Femur (tissue), 1 donor: ENCODE results near the gene CTXND1.
"Not testable (repeated sequence)": the region's sequence is repeated elsewhere in the genome, so short reads cannot be mapped to it uniquely, and the experiment has no call there.

Experiments
- DNase-seq: peaks from one replicate; pipeline ENCODE4 v3.0.0-alpha.2; 2017

CTXND1 gene

DNA sequence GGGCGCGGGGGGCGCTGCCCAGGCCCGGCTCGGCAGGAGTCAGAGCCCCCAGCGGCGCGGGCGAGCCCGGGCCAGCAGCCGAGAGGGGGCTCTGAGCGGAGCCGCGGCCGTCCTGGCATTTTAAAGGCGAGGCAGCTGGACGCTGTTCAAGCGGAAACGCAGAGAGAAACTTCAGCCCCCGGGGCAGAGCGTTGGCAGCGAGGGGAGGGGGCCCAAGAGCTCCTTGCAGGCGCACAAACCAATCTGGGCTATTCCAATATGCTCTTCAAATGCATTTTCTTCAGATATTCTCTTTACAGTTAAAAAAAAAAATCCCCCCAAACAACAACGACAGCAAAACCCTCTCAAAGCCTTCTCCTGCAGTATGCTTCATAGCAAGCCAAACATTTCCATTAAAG is at the start of gene CTXND1:
Gene CTXND1, minus strand, starts transcription at position 93 of the 398 bp plus-strand sequence. CDS start 50,264 bp downstream, outside the sequence.
- DNase-seq, result peak; percentile 31

DNA sequence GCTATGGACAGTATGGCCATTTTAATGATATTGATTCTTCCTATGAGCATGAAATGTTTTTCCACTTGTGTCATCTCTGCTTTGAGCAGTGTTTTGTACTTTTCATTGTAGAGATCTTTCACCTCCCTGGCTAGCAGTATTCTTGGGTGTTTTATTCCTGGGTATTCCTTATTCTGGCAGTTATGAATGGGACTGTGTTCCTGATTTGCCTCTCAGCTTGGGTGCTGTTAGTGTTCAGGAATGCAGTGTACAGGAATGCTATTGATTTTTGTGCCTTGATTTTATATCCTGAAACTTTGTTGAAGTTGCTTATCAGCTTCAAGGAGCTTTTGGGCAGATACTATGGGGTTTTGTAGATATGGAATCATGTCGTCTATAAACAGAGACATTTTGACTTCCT is 49.5 kb upstream of the CTXND1 start:
- no peak for DNase-seq

DNA sequence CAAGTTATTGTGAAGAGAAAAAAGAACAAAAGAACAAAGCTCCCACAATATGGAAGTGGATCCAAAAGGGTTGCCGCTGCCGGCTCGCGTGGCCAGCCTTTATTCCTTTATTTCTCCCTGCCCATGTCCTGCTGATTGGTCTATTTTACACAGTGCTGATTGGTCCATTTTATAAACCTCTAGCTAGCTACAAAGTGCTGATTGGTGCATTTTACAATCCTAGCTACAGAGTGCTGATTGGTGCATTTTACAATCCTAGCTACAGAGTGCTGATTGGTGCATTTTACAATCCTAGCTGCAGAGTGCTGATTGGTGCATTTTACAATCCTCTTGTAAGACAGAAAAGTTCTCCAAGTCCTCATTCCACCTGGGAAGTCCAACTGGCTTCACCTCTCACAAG is 43.8 kb upstream of the CTXND1 start:
- DNase-seq, result not testable (repeated sequence)

DNA sequence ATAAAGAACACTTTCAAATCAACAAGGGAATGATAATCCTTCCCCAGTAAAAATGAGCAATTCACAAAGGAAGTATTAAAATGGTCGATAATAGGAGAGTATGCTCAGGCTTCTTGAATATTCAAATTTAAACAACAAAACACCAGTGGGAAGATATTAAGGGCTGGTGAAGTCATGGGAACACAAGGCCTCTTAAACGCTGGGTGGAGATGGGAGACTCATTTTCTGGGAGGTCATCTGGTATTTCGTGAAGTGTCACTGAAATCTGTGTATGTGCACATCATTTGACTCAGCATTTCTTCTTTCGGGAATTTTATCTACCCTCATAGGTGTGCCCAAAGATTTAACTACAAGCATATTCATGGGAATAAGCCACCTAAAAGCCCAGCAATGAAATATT is 40.1 kb upstream of the CTXND1 start:
- DNase-seq, result no peak

DNA sequence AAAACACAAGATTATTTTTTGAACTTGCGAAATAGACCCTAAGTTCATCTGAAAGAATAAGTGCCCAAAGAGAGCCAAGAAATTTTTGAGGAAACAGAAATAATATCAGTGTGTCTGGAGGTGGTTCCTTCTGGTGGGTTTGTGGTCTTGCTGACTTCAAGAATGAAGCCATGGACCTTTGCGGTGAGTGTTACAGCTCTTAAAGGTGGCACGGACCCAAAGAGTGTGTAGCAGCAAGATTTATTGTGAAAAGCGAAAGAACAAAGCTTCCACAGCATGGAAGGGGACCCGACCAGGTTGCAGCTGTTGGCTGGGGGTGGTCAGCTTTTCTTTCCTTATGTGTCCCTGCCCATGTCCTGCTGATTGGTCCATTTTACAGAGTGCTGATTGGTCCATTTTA is 38.9 kb upstream of the CTXND1 start:
- not testable (repeated sequence) for DNase-seq

DNA sequence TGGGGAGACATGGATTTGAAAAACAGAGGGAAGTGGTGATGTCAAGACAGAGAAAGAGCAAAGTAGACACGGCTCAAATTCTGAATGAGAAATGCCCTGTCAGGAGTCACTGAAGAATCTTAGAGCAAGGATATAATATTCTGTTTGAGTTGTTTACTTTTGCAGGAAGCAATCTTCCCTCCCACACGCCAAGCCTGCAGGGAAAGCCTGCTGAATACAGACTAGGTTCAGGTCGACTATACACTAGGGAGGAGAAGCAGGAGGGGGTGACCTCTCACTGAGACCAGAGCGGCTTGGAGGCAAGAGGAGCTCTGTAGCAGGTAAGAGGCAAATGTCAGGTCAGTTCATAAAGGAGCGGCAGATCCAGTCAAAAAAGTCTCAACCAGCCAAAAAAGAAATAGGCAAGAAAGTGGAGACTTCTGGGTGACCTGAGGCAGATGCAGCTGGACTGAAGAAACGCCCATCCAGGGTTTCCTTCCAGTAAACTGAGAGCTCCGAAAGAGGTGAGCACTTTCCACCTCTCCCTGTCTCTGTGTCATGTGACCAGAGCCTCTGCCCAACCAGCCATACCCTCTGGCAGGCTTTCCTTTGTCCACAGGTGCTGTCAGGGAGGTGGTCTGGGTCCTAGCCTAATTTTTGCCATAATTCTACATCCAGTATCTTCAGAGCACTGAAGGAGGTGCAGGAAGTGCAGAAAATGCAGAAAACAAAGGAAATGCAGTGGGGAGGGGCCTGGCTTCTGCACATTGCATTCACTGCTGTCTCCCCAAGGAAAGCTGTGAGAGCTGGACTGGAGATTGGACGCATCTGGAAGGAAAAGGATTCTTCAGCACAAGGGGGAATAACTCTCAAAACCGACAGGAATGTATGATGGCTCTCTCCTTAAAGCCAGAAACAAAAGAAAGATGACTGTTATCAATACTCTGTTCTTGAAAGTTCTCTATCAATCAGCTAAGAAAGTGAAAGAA is 37.8 kb upstream of the CTXND1 start:
- no peak for DNase-seq

DNA sequence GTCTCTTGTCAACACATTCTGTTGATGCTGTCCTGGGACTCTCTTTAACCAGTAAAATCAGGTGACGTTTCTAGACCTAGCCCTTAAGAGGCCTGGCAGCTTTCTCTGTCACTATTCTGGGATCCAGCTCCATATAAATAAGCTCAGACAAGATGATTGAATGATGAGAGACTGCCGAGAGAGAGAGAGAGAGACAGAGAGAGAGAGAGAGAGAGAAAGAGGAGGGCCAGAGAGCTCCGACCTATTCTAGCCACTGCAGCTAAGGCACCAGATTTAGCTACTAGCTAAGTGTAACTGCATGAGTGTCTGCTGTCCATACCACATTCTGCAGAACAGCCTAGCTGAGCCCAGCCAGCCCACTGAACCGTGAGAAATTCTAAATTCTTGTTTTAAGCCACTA is 36.1 kb upstream of the CTXND1 start:
- DNase-seq, result no peak

DNA sequence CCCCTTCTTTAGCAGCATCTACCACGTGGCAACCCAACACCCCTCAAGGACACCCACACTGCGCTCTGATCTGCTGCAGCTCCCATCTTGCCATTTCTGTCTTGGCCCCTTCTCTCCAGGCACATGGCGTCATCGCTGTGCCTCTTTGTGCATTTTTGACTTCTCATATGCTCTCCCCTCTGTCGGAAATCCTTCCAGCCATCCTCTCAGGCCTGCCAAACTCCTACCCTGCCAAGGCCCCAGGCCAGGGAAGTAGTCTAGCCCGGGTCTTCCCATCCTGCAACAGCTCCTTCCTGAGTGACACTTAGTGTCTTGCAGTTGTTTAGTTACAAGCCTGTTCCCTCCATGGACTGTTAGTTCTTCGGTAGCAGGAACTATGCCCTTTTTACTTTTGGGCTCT is 34.0 kb upstream of the CTXND1 start:
- no peak for DNase-seq

DNA sequence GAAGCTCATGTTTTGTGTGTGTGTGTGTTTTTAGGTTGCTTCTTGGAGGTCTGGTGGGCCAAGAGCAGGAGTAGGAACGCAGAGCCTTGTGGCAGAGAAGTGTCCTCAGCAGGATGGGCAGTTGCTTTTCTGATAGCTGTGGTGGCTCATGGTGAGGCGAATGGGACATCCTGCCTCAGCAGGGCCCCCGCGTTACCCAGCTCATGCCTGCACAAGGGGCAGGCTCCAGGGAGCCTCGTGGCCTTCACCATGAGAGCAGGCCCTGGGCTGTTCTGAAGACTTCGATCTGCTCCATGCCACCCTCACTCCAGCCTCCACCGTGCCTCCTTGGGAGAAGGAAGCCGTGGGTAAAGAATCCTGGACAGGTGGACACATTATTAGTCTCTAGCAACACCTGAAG is 33.4 kb upstream of the CTXND1 start:
- no peak for DNase-seq

DNA sequence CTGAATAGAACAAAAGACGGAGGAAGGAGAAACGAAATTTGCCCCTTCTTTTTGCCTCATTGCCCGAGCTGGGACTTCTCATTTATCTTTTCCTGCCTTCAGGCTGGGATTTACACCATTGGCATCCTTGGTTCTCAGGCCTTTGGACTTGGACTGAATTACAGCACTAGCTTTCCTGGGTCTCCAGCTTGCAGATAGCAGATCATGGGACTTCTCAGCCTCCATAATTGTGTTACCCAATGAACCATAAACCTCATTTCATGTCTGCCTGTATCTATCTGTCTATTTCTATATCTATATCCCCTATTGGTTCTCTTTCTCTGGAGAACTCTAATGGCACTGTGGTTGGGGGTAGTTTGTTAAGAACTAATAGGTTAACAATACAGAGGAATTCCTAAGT is 31.5 kb upstream of the CTXND1 start:
- DNase-seq, result no peak

DNA sequence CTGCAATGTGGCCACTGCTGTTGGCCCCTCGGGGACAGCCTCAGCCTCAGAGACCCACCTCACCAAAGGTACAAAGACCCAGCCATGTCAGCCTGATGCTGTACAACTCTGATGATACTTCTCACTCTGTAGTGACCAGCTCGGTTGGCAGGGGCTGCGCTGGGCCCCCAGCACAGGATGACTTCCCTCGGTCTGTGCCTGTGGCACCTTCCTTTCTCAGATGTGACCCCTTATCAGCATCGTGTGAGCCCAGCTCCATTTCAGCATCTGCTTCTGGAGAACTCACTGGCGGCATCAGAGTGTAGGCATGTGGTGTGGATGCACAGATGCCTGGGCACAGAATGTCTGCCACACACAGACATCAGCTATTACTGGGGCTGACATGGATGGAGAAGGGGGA is 25.1 kb upstream of the CTXND1 start:
- no peak for DNase-seq

DNA sequence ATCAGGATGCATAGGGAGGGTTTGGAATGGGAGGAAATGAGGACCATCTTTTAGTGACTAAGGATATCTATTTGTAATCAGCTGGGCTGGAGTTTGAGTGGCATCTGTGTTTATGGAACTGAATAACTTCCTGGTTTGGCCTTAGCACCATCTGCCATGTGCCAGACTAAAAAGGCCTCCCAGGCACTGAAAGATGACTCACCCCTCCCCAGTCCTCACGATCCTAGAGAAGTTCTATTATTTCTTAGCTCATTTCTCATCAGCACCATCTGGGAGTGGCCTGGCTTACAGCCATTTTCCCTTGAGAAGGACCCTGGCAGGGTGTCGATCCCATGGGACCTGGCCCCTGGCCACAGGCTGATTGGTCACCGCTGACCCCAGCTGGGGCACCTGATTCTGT is 23.9 kb upstream of the CTXND1 start:
- no peak for DNase-seq

DNA sequence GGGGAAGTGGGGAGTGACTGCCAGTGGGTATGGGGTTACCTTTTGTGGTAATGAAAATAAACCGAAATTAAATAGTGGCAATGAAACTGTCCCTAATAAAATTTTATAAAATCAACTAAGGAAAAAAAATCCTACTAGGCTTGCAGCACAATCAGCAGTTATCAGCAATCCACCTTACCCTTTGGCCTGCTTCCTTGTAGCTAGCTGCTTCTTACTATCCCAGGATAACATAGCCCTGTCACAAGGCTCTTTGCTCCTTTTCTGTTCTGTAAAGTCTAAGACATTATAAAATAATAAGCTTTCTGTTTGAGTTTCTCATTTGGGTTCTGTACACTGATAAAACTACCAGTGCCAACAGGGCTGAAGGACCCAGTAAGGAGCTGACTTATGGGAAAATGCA is 23.0 kb upstream of the CTXND1 start:
- DNase-seq, result no peak

DNA sequence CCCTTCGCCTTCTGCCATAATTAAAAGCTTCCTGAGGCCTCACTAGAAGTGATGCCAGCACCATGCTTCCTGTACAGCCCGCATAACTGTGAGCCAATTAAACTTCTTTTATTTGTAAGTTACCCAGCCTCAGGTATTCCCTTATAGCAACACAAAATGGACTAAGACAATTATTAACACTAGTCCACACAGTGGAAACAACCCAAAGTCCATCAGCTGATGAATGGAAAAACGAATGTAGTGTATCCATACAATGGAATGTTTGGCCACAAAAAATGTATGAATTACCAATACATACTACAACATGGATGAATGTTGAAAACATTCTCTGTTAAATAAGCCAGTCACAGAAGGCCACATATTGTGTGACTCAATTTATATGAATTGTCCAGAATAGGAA is 22.5 kb upstream of the CTXND1 start:
- no peak for DNase-seq

DNA sequence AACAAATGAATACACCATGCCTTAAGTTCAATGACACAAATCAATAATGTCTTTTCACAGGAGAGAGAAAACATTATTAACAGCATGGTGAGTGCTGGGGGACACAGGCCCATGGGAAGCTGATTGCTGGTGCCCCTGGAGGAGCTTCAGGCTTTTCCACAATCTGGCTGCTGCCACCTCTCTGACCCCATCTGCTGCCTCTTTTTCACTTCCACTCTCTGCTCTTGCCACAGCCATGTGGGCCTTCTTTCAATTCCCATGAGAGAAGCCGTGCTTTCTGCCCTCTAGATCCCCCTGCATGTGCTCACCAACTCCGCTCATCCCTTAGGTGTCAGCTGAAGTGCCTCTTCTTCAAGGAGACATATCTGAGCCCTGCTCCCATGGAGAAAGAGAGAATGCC is 21.0 kb upstream of the CTXND1 start:
- DNase-seq, result no peak

DNA sequence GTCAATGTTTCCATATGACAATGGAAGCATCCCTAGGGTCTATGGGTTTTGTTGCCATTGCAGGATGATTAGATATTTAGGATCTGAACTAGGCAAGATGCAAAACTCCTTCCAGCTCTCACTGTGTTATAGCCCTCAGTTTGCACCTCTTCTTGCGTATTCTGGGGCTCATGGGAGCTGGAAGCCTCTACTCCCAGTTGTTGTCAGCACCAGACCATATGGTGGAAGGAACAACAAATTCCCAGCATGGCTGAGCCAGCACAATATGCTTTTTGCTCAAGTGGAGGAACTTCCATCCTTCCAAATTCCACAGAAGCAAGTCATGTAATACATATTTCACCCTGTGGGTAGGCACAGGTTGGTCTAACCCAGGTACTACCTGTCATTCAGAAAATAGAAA is 18.5 kb upstream of the CTXND1 start:
- no peak for DNase-seq

DNA sequence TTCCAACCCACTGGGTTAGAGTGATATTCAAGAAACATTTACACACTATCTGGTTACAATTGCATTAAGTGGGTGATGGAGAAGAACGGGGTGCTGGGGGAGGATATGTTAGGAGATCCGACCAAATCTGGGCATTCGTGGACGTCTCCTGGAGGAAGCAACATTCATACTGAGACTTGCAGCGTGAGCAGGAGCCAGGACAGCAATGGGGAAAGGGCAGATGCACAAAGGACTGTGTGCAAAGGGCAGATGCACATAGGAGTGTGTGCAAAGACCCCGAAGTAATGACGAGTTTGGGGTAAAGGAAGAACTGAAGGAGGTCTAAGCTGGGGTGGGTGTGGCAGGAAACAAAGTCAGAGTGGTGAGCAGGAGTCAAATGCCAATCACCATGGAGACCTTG is 16.1 kb upstream of the CTXND1 start:
- no peak for DNase-seq

DNA sequence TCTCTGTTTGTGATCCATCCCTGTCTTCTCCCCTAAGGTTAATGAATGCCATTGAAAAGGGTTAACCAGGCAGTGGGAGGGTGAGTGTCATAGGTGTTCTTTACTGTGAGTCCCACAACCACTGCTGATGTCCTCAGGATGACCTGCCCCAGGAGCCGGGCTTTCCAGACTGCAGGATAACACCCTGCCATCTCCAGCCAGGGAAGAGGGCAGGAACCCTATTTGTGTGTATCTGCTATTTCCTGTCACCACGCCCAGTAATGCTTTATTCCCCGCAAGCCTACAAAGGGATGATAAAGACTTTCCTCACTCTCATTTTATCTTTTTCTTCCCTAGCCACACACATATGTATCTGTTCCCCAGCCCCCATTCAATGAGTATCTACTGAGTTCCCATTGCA is 15.6 kb upstream of the CTXND1 start:
- no peak for DNase-seq

DNA sequence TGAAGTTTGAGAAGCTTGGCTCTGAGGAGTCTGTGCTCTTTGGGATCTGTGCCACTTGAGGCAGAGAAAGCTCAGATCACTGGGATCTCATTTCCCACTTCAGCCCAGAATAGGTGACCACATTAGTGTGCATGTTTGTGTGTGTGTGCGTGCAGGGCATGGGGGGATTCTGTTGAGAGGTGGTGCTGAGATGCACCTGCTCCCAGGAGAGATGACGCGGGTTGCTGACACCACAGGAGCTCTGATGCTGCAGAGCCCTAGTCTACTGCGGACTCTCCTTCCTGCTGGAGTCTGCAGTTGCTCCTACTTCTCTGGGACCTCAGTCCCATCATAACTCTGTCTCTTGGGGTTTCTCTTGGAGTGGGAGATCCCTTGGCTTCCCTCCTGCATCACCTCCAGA is 14.7 kb upstream of the CTXND1 start:
- no peak for DNase-seq

DNA sequence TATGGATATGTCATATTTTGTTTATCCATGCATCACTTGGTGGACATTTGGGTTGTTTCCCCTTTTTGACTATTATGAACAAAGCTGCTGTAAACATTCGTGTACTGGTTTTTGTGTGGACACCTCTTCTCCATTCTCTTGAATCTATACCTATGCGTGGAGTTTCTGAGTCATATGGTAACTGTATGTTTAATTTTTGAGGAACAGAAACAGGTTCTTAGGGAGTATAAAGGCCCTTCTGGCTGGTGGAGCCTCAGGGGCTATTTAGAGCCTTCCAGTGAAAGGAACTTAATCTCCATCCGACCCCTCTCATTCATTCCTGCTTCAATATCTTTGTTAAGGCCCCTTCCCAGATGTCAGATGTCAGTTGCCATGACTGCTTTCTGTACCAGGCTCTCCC is 14.1 kb upstream of the CTXND1 start:
- DNase-seq, result no peak

DNA sequence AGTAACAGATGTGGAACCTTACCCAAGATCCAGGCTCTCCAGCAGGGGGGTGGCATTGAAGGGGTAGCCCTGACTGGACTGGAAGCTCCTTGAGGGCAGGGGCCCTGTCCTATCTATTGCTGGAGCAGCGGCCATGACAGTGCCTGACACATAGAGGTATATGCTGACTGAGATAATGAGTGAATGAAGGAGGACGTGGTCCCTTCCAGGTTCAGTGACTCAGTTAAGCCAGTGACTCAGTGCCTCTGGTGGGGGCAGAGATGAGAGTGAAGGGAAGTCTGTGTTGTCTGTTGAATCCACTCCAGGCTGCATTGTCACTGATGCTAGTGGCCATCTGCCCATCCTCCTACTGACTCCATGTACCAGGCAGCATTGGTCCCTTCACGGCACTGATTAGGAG is 13.0 kb upstream of the CTXND1 start:
- no peak for DNase-seq

DNA sequence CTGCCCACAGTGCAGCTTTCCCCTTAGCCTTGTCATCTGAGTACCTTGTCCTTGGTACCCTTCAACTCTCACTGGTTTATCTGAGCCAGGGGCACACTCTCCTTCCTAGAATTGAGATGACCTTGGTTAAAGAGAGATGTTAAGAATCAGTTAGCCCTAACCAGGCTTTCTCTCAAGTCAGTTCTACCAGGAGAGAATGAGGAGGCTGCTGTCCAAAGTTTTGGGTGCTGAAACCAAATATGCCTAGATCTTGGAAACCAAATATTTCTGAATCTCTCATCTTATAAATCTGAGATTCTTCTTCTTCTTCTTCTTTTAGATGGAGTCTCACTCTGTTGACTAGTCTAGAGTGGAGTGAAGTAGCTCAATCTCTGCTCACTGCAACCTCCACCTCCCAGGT is 12.0 kb upstream of the CTXND1 start:
- DNase-seq, result no peak

DNA sequence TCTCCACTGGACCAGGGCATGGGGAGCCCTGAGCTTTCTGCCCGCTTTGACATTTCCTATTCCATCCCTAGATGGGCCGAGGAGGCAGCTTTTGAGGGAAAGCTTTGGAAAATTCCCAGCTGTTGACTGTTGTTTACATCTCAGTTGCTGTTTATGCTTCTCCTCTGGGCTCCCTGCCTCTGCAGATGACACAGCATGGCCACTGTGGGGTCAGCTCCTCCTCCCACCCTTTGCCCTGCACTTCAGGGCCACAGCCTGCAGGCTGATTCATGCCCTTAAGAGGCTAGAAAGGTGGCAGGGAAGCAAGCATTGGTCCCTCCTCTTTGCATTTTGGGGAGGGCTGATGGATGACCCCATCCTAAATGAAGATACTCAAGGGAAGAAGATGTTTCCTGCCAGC is 8.5 kb upstream of the CTXND1 start:
- no peak for DNase-seq

DNA sequence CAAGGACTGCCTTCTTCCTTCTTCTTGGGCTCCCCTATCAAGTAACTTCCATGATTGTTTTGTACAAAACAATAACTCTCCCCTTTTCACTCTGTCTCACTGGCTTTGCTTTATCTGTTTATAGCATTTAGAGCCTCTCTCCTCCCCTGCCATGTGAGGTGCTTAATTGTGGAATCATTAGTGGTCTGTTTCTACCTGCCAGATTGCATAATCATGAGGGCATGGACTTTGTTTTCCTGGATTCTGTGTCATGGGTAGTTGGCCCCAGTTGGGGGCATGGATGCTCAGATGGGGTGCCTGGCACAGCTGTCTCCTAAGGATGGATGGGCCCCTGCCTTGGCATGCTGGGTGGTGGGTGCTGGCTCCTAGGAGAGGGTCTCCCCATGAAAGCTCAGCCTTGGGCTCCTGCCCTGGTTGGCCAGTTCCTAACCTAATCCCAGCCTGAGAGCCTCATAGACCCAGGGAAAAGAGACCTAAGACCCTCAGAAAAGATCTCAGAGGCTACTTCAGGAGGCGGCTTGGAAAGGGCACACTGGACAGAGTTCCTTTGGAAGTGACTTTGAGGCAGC is 8.0 kb upstream of the CTXND1 start:
- DNase-seq, result no peak
